GM20000 (cell line): Measurements from ENCODE around the gene ARHGAP45.

Source experiments
- DNase-seq: peaks from one replicate; pipeline ENCODE4 v3.0.0; 2012; ENCODE audit warnings: low spot score
- TF ChIP-seq, protein P1 (sequence below): IDR thresholded peaks from 2 replicates; pipeline ENCODE4 v1.5.1; 2012; ENCODE audit warnings: mild to moderate bottlenecking, control low read depth; ENCODE audit errors: extremely low read depth, missing control alignments

Gene ARHGAP45

DNA sequence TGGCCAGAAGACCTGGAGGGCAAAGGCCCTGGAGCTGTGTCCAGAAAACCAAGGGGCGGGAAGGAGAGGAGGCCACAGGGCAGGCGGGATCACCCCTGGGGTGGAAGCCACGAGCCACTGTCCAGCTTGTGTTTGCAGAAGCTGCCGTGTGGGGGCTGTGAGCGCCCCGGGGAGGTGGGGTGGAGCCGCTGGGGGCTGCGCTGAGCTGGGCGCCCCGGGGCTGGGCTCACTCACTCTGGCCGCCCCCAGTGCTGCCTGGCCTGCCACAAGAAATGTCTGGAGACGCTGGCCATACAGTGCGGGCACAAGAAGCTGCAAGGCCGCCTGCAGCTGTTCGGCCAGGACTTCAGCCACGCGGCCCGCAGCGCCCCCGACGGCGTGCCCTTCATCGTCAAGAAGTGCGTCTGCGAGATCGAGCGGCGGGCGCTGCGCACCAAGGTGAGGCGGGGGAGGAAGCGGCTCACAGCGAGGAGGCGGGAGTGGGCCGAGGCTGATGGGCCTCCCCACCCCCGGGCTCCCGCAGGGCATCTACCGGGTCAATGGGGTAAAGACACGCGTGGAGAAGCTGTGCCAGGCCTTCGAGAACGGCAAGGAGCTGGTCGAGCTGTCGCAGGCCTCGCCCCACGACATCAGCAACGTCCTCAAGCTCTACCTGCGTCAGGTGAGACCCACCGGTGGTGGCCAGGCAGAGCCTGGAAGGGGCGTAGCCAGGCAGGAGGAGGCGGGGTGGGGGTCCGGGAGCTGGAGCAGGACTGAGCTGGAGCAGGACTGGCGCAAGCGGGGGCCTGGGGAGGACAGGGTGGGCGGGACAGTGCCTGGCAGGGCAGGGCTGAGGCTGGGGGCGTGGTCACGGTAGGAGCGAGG, 14.6 kb downstream of the ARHGAP45 start:
- TF ChIP-seq, protein P1, sequence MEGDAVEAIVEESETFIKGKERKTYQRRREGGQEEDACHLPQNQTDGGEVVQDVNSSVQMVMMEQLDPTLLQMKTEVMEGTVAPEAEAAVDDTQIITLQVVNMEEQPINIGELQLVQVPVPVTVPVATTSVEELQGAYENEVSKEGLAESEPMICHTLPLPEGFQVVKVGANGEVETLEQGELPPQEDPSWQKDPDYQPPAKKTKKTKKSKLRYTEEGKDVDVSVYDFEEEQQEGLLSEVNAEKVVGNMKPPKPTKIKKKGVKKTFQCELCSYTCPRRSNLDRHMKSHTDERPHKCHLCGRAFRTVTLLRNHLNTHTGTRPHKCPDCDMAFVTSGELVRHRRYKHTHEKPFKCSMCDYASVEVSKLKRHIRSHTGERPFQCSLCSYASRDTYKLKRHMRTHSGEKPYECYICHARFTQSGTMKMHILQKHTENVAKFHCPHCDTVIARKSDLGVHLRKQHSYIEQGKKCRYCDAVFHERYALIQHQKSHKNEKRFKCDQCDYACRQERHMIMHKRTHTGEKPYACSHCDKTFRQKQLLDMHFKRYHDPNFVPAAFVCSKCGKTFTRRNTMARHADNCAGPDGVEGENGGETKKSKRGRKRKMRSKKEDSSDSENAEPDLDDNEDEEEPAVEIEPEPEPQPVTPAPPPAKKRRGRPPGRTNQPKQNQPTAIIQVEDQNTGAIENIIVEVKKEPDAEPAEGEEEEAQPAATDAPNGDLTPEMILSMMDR, result no peak
- no peak for DNase-seq

DNA sequence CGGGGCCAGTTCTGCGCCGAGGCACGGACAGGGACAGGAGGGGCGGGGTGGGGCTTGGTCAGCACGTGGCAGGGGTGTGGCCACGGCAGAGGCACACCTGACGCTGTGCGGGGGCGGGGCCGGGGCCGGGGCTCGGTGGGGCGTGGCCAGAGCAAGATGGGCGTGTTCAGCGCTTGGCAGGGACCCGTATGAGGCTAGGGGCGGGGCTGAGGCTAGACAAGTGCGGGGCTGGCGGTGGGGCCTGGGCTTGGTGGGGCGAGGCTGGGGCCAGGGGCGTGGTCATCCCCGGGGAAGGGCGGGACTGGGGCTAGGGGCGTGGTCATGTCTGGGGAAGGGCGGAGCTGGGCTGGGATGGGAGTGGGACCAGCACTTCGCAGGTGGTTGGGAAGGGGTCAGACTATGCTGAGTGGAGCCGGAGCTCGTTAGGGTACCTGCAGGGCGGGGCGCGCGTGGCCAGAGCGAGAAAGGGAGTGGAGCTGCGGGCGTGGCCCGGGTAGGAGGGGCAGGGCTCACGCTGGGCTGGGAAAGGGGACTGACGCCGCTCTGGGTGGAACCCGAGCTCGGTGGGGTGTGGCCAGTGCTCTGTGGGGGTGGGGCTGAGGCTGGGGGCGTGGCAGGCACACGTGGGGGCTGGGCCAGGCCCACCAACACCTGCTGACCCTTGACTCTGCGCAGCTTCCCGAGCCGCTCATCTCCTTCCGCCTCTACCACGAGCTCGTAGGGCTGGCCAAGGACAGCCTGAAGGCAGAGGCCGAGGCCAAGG, 15.4 kb downstream of the ARHGAP45 start:
- DNase-seq, result peak; percentile 91
- TF ChIP-seq, protein P1, result no peak

DNA sequence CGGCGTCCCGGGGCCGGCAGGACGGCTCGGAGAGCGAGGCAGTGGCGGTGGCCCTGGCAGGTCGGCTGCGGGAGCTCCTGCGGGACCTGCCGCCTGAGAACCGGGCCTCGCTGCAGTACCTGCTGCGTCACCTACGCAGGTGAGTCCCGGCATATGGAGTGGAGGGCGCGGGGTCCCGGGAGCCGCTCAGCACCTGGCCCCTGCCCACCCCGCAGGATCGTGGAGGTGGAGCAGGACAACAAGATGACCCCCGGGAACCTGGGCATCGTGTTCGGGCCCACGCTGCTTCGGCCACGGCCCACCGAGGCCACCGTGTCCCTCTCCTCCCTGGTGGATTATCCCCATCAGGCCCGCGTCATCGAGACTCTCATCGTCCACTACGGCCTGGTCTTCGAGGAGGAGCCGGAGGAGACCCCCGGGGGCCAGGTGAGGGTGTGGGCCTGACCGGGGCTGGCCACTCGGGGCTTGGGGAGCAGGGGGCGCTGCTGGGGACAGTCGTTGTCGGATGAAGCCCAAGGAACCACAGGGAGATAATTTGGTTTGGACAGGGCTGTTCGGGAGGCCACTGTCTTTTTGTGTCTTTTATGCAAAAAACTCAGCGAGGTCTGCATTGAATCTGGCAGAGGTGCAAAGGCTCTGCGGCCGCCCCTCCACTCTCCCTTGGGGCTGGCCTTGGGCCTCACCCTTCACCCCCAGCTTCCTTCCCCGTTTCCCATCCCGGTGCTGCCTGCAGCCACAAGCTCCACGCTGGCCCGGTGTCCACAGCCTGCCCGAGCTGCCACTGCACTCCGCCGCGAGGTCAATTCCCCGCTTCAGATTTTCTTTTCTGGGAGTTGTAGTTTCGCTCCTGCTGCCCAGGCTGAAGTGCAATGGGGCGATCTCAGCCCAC, 16.2 kb downstream of the ARHGAP45 start:
- TF ChIP-seq, protein P1, result no peak
- no peak for DNase-seq

DNA sequence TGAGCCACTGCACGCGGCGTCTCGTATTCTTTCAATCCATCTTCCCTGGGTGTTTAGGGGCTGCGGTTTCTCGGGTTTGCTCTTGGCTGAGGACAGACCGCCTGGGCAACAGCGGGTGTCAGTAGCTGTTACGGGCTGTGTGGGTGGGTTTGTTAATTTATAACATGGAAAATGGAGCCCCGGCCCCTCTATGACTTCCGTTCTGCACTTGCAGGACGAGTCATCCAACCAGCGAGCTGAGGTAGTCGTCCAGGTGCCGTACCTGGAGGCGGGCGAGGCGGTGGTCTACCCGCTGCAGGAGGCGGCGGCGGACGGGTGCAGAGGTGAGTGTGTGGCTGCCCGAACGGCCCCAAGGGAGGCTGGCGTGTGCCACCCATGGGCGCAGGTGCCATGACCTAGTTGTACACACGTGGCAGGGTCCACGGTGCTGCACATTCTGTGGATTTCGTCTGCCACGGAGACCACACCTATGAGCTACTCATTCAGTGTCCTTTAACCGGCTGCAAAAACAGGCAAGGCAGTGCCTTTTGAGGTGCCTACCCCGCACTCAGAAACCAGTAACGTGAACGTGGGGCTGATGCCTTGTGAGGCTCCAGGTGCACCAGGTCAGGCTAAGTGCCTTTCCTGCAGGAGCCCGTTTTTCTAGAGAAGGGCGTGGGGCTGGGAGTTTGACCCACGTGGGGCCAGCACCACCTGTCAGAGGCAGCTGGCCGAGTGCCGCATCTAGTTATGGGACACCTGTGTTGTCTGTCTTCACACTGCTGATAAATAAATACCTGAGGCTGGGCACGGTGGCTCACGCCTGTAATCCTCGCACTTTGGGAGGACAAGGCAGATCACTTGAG, 17.3 kb downstream of the ARHGAP45 start:
- DNase-seq, result no peak
- TF ChIP-seq, protein P1, result no peak

DNA sequence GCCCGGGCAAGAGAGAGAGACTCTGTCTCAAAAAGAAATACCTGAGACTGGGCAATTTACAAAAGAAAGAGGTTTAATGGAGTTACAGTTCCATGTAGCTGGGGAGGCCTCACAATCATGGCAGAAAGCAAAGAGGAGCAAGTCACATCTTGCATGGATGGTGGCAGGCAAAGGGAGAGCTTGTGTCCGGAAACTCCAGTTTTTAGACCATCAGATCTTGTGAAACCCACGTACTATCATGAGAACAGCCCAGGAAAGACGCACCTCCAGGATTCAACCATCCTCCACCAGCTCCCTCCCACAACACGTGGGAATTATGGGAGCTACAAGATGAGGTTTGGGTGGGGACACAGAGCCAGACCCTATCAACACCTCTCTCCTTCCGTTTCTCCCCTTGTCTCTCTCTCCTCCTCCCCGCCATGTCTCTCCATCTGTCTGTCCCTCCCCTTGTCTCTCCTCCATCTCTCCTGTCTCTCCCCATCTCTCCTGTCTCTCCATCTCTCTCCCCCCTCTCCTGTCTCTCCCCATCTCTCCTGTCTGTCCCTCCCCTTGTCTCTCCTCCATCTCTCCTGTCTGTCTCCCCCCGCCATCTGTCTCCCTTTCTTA, 18.2 kb downstream of the ARHGAP45 start:
- TF ChIP-seq, protein P1, result no peak
- no peak for DNase-seq

DNA sequence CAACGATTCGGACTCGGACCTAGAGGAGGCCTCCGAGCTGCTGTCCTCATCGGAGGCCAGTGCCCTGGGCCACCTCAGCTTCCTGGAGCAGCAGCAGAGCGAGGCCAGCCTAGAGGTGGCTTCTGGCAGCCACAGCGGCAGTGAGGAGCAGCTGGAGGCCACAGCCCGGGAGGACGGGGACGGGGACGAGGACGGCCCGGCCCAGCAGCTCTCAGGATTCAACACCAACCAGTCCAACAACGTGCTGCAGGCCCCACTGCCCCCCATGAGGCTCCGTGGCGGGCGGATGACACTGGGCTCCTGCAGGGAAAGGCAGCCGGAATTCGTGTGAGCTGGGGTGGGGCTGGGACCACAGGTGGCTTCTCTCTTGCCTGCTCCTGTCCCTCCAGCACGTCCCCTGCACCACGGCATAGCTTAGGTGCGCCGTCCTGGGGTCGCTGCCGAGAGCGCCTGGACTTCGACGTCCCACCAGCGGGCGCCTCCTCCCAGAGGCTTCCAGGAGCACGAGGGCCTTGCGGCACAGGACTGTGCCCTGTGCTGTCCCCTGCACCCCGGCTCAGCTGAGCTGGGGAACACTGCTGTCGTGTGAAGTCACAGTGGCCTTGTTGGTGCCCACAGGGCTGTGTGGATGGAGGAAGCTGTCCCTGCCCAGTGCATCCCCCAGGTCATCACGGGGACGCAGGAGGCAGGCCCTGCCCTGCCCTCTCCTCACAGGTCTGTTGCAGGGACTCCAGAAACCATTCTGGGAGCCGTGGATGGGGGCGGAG, 18.9 kb downstream of the ARHGAP45 start:
- no peak for DNase-seq
- TF ChIP-seq, protein P1, result no peak
